Fibroblast of villous mesenchyme (primary cell): ENCODE data around the gene TRAF2. TPM values are rescaled to one million over a fixed set of nuclear protein-coding genes. Genes with fewer than 3 reads are reported as not detected.
A peak's percentile ranks its signal among the peaks of the same experiment; 100 is the strongest.

ENCODE experiments used
- DNase-seq: peaks from one replicate; pipeline ENCODE4 v3.0.0-alpha.2; 2010; ENCODE audit warnings: low read depth
- H3K4me3 ChIP-seq: 2 replicates; pipeline ENCODE4 v1.5.1; 2011; ENCODE audit warnings: low read depth, mild to moderate bottlenecking, low read length
- CTCF ChIP-seq: IDR thresholded peaks from 2 replicates; pipeline ENCODE4 v1.5.1; 2012; ENCODE audit warnings: low read depth, mild to moderate bottlenecking, low read length; ENCODE audit not compliant: insufficient read depth
- total RNA-seq: library from RNA; depleted of rRNA; stranded (reverse); fragments of >200 nt; gene quantifications from 2 replicates; pipeline ENCODE4 v1.2.3, GENCODE V29; 2012

Gene TRAF2
- total RNA-seq, 1 donor, result 16.8 TPM

- H3K4me3 ChIP-seq, result no peak overlapping the region
- TF ChIP-seq CTCF, result no peak
- DNase-seq, result no peak
These were observed 35.0 kb downstream of the TRAF2 start for GRCh38 chr9:136921307-136921706.

- H3K4me3 ChIP-seq, result no peak overlapping the region
- TF ChIP-seq CTCF, result no peak
- no peak for DNase-seq
These were observed 35.4 kb downstream of the TRAF2 start for GRCh38 chr9:136921718-136922117.

- H3K4me3 ChIP-seq, result no peak overlapping the region
- TF ChIP-seq CTCF, result no peak
- no peak for DNase-seq
These were observed 36.2 kb downstream of the TRAF2 start for GRCh38 chr9:136922540-136922939.

- no peak for DNase-seq
- no peak overlapping the region for H3K4me3 ChIP-seq
- no peak for TF ChIP-seq CTCF
These were observed 37.6 kb downstream of the TRAF2 start for GRCh38 chr9:136923881-136924280.

- no peak overlapping the region for H3K4me3 ChIP-seq
- TF ChIP-seq CTCF, result peak; percentile 2
- DNase-seq, result no peak
These were observed 39.3 kb downstream of the TRAF2 start for GRCh38 chr9:136925414-136926153.

- H3K4me3 ChIP-seq, result no peak overlapping the region
- DNase-seq, result no peak
- no peak for TF ChIP-seq CTCF
These were observed 39.9 kb downstream of the TRAF2 start for GRCh38 chr9:136926154-136926704.

- DNase-seq, result no peak
- H3K4me3 ChIP-seq, result no peak overlapping the region
- TF ChIP-seq CTCF, result no peak
These were observed 40.4 kb downstream of the TRAF2 start for GRCh38 chr9:136926749-136927148.
